Activated effector memory CD4-positive, alpha-beta T cell treated with Interleukin-2 at 50 U/mL for 16 hours (primary cell): Measurements from ENCODE around the gene PRKCSH.
"Not testable (repeated sequence)": the region's sequence is repeated elsewhere in the genome, so short reads cannot be mapped to it uniquely, and the experiment has no call there.

Experiments
- DNase-seq: peaks from one replicate; pipeline ENCODE4 v3.0.0-alpha.2; 2020

Gene PRKCSH

GRCh38 chr19:11420429-11421370 lies 14.7 kb upstream of the PRKCSH start:
- DNase-seq, result no peak

GRCh38 chr19:11421371-11422098 lies 13.9 kb upstream of the PRKCSH start:
- DNase-seq, result peak; percentile 19

GRCh38 chr19:11422163-11423065 lies 13.0 kb upstream of the PRKCSH start:
- peak; percentile 52 for DNase-seq

GRCh38 chr19:11423164-11423790 lies 12.2 kb upstream of the PRKCSH start:
- no peak for DNase-seq

GRCh38 chr19:11423791-11424181 lies 11.6 kb upstream of the PRKCSH start:
- DNase-seq, result no peak

- no peak for DNase-seq
Measured at GRCh38 chr19:11425719-11426457, 9.5 kb upstream of the PRKCSH start.

GRCh38 chr19:11426656-11427055 lies 8.8 kb upstream of the PRKCSH start:
- no peak for DNase-seq

DNA sequence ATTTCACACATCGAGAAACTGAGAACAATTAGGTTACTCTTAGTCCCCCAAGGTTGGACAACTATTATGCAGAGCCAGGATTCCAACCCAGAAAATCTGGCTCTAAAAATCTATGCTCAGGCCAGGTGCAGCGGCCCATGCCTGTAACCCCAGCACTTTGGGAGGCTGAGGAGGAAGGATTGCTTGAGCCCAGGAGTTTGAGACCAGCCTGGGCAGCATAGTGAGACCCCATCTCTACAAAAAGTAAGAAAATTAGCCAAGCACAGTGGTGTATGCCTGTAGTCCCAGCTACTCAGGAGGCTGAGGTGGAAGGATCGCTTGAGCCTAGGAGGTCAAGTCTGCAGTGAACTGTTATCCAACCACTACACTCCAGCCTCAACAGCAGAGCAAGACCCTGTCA lies 1.9 kb upstream of the PRKCSH start:
- DNase-seq, result not testable (repeated sequence)

DNA sequence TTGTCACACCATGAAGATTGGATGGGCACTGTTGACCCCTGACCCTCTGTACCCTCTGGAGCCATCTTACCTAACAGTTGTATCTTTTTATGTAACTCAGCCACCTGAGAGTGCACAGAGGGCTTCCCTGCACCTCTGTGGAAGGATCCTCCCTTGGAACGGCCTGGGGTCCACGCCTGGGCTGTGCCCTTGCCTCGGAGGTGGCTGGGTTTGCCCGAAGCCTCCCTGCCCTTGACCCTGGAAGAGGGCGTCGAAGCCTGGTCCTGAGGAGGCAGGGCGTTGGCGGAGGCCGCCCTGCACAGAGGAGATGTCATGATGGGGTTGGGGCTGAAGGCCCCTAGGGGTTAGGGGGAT lies 755 bp upstream of the PRKCSH start:
- DNase-seq, result no peak

- DNase-seq, result no peak
Measured at GRCh38 chr19:11435833-11436313, 438 bp downstream of the PRKCSH start.

- no peak for DNase-seq
Measured at GRCh38 chr19:11437955-11438354, 2.5 kb downstream of the PRKCSH start.

GRCh38 chr19:11444059-11444458 lies 8.6 kb downstream of the PRKCSH start:
- no peak for DNase-seq

GRCh38 chr19:11445141-11445540 lies 9.7 kb downstream of the PRKCSH start:
- no peak for DNase-seq

DNA sequence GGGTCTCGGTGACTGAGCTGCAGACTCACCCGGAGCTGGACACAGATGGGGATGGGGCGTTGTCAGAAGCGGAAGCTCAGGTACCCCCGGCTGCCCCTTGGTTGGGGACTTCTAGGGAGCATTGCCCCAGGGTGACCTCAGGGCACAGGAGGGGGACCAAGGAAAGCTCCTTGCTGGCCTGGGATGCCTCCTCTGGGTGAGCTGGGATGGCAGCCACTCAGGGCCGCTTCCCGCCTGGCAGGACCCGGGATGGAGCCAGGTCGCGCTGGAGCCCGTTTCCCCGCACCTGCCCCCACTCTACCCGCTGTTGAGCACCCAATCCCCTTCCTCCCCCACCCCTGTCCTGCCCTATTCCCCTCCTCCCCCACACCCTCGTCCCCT lies 10.8 kb downstream of the PRKCSH start:
- DNase-seq, result no peak

DNA sequence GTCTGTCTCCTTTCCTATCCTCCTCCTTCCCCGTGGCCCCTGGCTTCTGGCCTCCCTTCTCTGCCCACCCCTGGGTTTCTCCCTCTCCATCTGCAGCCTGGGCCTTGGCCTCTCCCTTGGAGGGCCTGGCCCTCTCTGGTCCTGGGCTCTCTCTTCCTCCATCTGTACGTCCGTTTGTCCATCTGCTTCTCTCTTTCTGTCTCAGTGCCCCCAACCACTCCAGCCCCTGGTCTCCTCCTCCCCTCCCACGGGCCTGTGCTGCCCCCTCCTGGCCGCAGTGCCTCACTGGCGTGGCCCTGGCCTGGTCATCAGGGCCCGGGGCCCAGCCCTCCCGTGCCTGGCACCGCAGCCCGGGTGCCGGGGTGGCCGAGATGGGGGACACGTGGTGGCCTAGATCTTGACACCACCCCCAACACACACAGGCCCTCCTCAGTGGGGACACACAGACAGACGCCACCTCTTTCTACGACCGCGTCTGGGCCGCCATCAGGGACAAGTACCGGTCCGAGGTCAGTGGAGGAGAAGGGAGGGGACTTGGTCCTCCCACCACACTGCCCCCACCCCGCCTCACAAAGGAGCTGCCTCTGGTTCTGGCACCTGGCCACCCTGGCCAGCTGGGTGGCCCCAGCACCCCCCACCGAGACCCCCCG lies 11.3 kb downstream of the PRKCSH start:
- peak; percentile 9 for DNase-seq

- DNase-seq, result no peak
Measured at GRCh38 chr19:11447347-11448262, 12.2 kb downstream of the PRKCSH start.

DNA sequence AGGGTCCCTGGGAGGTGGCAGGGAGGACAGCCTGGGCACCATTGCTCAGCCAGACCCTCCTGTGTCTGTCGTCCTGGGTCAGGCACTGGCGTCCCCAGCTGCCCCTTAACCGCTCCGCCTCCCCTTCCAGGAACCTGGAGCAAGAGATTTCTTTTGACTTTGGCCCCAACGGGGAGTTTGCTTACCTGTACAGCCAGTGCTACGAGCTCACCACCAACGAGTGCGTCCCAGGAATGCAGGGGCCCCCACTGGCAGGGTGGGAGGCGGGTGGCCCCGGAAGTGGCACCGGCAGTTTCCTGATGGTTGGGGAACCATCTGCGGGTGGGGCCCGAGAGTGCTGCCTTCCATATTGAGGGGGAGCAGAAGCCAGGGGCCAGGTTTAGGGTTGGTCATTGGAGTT lies 13.0 kb downstream of the PRKCSH start:
- no peak for DNase-seq

GRCh38 chr19:11448923-11449554 lies 13.6 kb downstream of the PRKCSH start:
- no peak for DNase-seq

- no peak for DNase-seq
Measured at GRCh38 chr19:11450570-11451326, 15.3 kb downstream of the PRKCSH start.
